Adrenal gland (tissue), 5 donors: ENCODE results near the gene PLA1A.

Experiments used
- POLR2A ChIP-seq, 2 donors: fragments of 450-650 bp; IDR thresholded peaks; one replicate each; pipeline ENCODE4 v1.6.1; 2017; ENCODE audit warnings: antibody characterized with exemption in 2 of 2, mild to moderate bottlenecking in 2 of 2, moderate library complexity in 1 of 2
- TF ChIP-seq, protein P1 (sequence below), 6 experiments: fragments of 450-650 bp in 4 of 6; fragments of 200-600 bp in 2 of 6; sonication (generic) in 1 of 6; IDR thresholded peaks; 1 replicate in 5 of 6; 2 replicates in 1 of 6; pipeline versions ENCODE4 v1.5.1 to v1.8.0; 2016 to 2021; ENCODE audit warnings: antibody characterized with exemption in 6 of 6, mild to moderate bottlenecking in 2 of 6, moderate library complexity in 1 of 6
- donor health status: DM: no; HTN: no; CAD: no.

DNA sequence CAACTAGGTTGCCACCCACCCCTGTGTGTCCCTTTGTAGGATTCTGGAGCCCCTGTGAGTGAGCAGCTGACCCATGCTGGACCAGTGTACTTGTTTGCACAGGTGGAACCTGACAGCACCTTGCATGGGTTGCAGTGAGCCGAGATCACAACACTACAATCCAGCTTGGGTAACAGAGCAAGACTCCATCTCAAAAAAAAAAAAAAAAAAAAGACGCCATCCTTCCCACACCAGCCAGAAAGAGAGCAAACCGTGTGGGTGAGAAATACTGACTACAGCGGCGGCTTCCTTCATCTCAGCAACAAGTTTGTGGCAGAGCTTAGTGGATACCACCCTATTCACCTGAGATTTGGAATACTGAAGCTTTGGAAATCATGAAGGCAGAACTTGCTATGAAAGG lies 37.5 kb upstream of the PLA1A start:
- TF ChIP-seq, protein P1, sequence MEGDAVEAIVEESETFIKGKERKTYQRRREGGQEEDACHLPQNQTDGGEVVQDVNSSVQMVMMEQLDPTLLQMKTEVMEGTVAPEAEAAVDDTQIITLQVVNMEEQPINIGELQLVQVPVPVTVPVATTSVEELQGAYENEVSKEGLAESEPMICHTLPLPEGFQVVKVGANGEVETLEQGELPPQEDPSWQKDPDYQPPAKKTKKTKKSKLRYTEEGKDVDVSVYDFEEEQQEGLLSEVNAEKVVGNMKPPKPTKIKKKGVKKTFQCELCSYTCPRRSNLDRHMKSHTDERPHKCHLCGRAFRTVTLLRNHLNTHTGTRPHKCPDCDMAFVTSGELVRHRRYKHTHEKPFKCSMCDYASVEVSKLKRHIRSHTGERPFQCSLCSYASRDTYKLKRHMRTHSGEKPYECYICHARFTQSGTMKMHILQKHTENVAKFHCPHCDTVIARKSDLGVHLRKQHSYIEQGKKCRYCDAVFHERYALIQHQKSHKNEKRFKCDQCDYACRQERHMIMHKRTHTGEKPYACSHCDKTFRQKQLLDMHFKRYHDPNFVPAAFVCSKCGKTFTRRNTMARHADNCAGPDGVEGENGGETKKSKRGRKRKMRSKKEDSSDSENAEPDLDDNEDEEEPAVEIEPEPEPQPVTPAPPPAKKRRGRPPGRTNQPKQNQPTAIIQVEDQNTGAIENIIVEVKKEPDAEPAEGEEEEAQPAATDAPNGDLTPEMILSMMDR (IDR thresholded peaks at IDR 0.05), result no peak
- TF ChIP-seq POLR2A (IDR thresholded peaks at IDR 0.05), result no peak
